HG03575 (cell line): Measurements from ENCODE around the gene WNT11.

Experiments
- ATAC-seq: cut with Tn5 transposase; IDR thresholded peaks from one replicate; pipeline ENCODE4 v1.9.1; 2021; ENCODE audit not compliant: unreplicated experiment, insufficient number of reproducible peaks, low FRiP score; ENCODE audit errors: extremely low read depth

The WNT11 gene

DNA sequence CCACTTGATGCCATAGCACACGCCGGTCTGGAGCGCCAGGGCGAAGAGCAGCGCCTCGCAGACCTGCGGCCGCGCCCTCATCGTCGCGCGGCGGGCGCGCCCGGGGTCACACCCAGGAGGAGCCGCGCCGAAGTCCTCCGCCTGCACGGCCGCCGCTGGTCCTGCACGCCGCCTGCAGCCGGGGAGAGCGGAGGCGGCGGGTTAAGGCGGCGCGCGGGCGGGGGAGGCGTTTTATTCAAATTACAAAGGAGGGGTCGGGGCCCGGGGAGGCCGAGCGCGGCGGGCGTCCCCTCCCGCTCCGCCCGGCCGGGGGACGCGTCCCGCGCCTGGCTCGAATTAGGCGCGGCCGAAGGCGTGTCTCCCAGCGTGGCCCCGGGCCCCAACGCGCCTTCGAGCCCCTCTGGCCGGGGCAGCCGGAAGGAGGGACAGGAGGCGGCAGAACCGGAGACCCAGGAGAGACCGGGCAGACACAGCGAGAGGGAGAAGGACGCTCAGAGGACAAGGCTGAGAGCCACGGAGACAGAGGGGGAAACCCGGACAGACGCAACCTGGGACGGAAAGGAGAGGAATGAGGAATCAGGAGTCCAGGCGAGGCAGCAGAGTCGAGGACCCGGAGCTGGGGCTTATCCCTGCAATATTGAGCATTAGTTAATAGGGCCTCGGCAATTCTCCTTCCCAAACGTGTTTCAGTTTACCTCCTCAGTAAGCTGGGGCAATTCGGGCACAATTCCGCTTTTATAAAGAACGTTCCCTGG, at the start of gene WNT11:
Gene WNT11, minus strand, starts transcription at position 176 of the 755 bp plus-strand sequence. Its CDS starts 95 bp downstream, at position 81.
- no peak for ATAC-seq

DNA sequence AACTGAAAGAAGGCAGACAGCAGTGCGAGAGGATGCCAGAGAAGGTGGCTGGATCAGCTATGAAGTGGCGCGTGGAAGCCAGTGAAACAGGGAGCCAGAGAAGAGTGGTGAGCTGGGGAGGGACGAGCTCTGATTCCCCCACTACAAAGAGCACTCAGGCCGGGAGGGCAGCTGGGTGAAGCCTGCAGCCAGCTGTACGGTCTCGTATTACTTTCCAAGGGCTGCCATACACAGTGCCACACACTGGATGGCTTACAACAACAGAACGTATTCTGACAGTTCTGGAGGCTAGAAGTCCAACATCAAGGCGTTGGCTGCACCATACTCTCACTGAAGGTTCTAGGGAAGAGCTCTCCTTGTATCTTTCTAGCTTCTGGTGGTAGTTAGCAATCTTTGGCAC, 47.1 kb upstream of the WNT11 start:
- ATAC-seq: no peak

DNA sequence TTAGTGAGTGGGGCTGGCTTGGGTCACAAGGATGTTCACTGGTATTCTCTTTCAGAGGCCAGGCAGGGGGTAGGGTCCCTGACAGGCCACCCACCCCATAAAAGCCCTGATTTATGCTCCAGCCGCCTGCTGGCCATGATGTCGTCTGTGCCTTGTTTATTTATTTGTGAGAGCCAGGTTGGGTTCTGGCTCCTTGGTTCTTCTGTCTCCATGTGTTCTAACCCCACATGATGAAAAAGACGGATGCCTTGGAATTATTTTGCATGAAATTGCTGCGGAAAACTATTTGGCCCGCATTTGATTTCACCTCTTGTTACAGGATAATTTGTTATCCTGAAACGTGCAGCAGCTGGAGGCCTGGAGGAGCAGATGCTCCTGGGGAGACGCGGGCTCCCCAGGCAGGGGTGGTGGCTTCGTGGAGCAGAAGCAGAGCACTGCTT, 46.3 kb upstream of the WNT11 start:
- no peak for ATAC-seq

DNA sequence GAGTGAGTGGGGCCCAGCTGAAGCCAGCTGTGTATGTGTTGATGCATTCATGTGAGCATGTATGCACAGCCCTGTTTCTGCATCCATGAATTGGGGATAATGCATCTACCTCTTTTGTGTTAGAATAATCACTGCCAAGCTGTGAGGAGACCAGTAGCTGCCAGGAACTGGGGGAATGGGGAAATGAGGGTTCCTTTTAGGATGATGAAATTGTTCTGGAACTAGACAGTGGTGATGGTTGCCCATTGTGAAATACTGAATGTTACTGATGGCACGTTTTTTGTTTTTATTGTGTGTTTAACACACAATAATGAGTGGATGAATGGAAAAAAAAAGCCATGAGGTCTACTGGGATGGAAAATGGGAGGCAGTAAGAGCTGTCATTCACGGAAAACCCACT, 45.3 kb upstream of the WNT11 start:
- ATAC-seq: no peak

DNA sequence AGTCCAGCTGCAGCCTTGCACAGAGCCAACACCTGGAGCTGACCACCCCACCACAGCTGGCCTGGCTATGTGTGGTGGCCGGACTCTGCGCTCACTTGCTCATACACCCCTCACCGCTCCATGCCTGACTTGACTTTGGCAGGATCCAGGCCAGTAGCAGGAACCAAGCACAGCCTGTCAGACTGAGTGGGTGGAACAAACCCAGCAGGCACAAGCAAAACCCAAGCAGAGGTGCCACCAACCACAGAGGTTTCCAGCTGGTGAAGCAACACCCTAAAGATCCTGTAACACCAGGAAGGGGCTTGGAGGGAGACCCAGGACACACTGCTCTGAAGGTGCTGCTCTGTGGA, 44.9 kb upstream of the WNT11 start:
- ATAC-seq: no peak

DNA sequence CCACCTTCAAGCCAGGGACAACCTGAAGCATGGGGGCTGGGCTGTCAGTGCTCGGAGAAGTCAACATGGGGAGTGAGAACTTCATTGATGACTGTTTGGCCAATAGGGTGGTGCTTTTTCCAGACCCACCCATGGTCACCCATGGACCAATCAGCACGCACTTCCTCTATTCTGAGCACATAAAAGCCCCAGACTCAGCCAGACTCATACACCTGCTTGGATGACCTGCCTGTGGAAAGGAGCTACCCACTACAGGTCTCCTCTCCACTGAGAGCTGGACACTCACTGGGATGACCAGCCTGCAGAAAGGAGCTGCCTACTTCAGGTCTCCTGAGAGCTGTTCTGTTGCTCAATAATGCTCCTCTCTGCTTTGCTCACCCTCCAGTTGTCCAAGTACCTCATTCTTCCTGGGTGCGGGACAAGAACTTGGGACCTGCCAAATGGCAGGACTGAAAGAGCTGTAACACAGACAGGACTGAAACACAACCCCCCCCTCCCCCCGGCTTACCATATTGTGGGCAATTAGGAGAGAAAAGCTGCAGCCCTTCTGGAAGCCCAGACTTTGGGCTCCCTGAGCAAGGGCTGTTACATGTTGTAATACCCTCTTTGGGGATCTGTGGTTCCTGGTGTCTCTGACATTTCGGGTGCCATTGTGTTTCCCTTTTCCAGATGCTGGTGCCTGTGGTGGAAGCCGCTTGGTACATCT, 44.4 kb upstream of the WNT11 start:
- no peak for ATAC-seq

DNA sequence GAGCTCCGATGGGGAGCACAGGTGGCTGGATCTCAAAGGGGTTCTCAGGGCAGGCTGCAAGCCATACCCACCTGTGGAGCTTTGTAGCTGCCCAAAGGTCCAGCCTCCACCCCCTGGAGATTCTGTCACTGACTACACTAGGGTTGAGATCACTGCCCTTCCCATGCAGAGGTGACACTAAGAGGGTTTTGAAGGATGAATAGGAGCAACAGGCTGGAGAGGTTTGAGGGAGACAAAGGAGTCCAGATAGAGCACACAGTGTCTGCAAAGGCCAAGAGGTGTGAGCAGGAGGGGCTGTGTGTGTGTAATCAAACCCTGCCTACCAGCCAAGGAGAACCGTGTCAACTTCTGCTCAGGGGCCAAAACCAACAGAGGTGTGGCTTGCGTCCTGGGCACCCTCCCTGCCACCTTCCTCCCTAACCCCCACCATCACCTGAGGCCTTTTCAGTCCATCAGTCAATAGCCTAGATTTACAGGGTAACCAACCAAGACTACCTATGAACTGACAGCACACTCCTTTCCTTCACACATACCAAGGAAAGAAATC, 43.0 kb upstream of the WNT11 start:
- ATAC-seq: no peak

DNA sequence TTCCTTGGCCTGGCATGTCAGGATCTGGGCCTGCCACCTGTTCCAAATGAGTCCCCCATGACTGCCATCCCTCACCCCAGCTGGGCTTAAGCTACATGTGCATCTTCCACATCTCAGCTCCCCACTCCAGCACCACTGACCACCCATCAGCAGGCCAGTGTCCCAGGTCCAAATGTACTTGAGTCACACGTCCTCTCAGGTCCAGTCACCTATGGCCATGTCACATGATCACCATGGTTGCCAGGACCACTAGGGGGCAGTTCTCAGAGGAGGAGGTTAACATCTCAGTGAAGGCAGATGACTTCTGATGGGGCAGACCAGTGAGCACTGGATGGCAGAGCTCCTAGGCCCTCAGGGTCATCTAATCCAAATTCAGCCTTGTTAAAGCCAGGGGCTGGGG, 41.9 kb upstream of the WNT11 start:
- no peak for ATAC-seq

DNA sequence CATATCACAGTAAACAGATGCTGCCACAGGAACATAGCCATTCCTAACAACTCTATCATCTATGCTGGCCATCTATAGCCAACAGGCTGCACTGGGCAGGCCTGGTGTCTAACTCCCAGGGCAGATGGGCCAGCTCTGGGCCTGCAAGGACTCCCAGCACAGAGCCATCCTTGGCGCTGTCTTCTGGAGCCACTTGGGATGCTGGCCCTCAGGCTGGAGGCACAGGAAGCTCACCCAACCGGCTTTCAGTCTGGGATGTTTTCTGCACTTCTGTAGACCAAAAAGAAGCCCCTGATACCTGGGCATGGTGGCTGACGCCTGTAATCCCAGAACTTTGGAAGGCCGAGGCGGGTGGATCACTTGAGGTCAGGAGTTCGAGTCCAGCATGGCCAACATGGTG, 40.8 kb upstream of the WNT11 start:
- ATAC-seq: no peak

DNA sequence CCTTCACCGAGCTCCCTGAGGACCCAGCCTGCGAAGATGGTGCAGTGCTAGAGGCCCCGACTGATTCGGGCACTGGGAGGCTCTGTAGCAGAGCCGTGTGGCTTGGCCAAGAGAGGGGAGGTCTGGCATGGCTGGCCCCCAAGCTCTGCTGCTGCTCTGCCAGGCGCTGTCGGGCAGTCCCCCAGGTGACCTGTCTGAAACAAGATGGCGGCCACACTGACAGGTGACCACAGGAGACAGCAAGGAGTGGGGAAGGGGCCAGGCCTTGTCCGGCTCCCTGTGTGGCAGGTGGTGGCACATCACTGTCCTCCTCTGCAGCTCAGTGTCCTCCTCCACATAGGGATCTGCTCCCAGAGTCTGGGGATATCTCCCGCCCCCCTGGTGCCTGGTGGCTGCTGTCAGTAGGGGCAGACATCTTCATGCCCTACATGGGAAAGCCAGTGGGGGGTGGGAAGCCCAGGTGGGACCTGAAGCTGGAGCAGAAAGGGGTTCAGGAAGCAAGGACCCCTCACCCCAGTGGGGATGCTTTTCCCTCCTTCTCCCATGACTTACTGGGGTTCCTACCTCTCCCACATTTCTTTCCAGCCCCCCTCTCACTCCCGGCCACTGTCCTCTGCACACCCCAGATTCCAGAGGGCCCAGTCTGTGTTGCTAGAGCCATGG, 40.1 kb upstream of the WNT11 start:
- no peak for ATAC-seq

DNA sequence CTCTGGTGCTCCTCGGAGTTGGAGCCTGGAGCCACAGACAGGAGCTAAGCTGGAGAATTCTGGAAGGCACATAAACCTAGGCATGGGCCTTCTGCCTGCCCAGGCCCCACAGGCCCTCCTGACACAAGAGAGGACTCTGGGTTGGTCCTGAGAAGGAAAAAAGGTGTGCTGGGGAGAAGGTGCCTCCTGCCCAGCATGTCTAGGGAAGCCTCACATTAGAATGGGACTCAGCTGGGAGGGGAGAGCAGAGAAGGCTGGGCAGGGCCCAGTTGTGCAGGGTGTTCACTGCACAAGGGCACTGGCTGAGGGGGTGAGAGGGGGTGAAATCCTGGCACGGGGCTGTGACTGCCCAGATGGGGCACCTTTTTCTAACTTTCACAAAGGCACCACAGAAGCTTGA, 39.4 kb upstream of the WNT11 start:
- ATAC-seq: no peak

DNA sequence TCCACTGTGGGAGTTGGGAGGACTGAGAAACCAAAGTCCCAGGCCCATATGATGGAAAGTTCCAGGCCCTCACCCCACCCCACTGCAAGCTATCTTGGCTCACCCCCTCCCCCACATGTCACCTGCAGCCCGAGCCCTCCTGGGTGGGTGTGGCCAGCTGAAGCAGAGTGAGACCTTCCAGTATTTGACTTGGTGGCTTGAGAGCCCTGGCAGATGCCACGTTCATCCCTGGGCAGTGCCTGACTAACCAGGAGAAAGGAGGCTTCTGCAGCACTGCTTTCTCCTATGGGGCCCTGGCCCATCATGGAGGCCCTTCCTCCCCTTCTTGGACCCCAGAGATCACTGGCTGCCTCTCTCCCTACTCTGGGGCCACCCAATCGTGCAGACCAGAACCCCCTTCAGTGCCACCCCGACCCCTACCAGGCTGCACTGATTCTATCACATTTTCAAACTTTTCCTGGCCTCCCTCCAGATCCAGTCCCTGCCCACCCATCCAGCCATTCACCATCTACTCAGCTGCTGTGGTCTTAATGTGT, 38.1 kb upstream of the WNT11 start:
- no peak for ATAC-seq

DNA sequence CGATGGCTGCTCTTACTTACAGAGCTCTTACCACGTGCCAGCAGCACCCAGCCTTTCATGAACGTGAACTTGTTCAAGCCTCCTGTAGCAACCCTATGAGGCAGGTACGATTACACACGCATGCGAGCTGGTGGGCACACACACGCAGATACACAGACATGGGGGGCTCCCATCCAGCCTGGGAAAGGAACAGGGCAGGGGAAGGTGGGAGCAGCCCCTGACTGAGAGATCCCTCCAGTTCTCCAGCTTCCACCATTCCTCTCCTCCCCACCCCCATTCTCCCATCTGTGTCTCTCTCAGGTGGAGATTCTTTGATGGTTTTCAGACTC, 37.6 kb upstream of the WNT11 start:
- ATAC-seq: no peak

DNA sequence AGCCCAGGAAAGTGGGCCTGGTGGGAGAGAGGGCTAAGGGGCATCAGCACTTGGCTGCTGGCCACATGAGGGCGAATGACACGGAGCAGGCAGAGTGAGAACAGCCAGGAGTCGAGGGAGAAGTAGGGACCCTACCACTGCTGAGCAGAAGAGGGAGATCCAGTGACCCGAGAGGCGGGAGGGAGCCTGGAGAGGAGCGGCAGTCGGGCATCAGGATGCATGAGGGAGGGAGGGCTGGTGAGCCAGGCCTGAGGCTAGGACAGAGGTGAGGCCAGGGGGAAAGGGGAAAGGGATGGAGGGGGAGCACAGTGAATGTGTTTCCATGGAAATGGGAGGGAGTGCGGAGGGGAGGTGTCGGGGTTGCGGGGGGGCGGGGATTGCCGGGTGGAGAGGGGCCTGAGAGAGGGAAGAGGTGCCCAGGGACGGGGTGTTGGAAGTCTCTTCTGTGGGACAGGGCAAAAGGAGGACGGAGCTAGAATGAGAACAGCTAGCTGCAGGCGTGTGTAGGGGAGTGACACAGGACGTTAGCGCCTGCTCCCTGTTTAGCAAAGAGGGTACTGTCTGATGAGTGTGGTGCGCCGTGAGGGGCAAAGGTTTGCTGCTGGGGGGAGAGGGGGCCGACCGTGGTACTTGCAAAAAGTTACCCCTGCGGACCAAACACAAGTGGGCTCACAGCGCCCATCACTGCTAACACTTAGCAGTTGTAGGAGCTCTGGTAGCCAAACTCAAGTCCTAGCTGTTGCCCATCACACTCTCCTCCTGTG, 37.1 kb upstream of the WNT11 start:
- no peak for ATAC-seq

DNA sequence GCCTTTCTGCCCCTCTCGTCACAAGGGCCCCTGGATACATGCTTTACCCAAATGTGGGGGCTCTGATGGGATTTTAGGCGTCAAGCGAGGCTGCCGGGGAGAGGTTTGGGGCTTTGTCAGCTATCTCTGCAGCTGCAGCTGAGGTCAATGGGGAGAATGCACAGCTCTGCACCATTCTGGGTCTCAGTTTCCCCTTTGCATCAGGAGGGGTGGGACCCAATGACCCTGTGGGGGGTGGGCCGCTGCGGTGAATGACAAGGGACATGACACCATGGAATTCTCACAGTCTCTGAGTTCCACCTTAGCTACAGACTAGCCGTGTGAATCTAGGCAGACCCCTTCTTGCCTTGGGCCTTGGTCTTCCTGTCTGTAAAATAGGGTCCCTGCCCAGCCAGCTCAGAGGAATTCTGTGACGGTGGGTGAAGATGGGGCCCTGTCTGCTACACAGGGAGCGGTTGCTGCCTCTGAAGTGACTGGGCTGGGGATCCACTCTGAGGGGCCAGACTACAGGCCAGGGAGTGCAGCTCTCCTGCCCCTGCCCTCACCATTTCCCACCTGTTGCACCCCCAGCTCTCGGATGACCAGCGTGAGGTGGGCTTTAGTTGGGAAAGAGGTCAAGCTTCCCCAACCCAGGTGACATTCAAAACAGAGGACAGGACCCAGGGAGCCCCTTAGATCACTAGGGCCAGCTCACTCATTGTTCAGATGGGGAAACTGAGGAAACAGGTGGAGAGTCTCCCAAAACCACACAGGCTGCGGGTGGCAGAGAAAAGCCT, 35.9 kb upstream of the WNT11 start:
- no peak for ATAC-seq

DNA sequence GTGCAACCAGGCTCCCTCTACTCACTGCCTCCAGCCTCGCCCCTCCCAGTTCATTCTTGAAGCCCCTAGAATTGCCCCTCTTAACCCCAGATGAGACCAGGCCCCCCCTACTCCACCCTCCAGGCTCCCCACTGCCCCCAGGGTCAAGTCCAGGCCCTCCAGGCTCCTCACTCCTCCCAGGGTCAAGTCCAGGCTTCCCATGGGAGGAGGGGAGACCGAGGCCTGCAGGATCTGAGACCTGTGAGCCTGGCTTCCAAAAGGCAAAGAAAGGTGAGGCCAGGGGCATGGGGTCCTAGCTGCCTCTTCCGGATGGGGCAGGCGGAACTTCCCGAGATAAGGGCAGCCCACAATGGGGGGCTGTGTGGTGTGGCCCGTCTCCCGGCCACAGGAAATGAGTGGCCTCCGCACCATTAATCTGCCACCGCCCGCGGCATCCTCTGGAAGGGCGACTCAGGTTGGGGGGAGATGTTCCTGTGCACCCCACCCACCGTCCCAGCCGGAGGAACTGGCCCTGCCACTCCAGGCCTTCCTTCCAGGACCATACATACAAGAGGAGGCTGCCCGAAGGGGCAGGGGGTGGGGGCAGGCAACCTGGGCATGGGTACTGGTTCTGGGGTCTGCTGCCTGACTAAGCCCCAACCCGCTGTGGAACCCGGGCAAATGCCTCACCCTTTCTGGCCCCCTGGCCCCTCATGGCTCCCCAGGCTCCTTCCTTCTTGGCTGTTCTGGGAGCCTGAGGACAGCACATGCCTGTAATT, 35.1 kb upstream of the WNT11 start:
- ATAC-seq: no peak

DNA sequence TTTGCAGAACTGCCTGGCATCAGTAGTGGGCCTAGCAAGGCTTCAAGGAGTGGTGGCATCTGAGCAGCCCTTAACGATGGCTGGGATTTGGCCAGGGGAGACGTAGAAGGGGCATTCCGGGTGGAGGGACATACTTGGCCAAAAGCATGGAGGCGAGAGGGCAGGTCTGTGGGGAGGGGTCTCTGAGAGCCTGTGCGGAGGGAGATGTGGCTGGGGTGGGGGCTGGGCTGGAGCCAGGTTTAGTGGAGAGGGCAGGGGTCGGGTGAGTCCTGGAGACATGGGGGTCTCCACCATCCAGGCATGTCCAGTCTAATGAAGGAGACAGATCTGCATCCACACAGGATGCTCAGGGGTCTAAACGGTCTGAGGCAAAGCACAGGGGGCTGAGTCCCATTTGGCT, 34.4 kb upstream of the WNT11 start:
- ATAC-seq: no peak

DNA sequence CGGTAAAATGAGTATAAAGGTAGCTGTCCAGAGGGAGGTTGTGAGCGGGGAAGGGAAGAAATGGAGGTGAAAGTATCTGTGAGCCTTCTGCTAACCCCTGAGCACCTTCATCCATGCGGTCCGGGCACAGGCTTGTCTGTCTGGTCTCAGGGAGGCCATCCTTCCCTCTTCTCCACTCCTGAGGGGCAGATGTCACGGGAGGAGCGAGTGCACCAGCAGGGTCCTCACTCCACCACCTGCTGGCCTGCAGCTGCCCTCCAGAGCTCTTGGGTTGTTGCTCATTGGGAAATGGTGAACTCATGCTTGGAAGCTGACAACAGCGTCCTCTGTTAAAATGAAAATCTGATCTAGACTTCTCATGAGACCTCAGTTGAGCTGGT, 33.8 kb upstream of the WNT11 start:
- ATAC-seq: no peak
